HG03175 (cell line): ENCODE measurements around the gene MFSD6.
A peak's percentile ranks its signal among the peaks of the same experiment; 100 is the strongest.
"Not testable (repeated sequence)": the region's sequence is repeated elsewhere in the genome, so short reads cannot be mapped to it uniquely, and the experiment has no call there.

Experiments used
- ATAC-seq: cut with Tn5 transposase; IDR thresholded peaks from one replicate; pipeline ENCODE4 v1.9.1; 2021; ENCODE audit warnings: mild to moderate bottlenecking, moderate library complexity; ENCODE audit not compliant: unreplicated experiment

Gene MFSD6

GRCh38 chr2:190459881-190460280 is 51.7 kb downstream of the MFSD6 start:
- no peak for ATAC-seq

GRCh38 chr2:190460487-190460886 is 52.3 kb downstream of the MFSD6 start:
- no peak for ATAC-seq

- ATAC-seq = no peak
Measured at GRCh38 chr2:190462181-190462580, 54.0 kb downstream of the MFSD6 start.

- ATAC-seq = no peak
Measured at GRCh38 chr2:190462611-190463010, 54.5 kb downstream of the MFSD6 start.

GRCh38 chr2:190465060-190465459 is 56.9 kb downstream of the MFSD6 start:
- peak; percentile 31 for ATAC-seq

GRCh38 chr2:190466819-190467446 is 58.8 kb downstream of the MFSD6 start:
- no peak for ATAC-seq

- ATAC-seq = peak; percentile 31
Measured at GRCh38 chr2:190467575-190468083, 59.5 kb downstream of the MFSD6 start.

GRCh38 chr2:190468354-190468753 is 60.2 kb downstream of the MFSD6 start:
- not testable (repeated sequence) for ATAC-seq

- peak; percentile 66 for ATAC-seq
Measured at GRCh38 chr2:190468814-190469569, 60.8 kb downstream of the MFSD6 start.

GRCh38 chr2:190469771-190470170 is 61.6 kb downstream of the MFSD6 start:
- ATAC-seq = peak; percentile 36

- no peak for ATAC-seq
Measured at GRCh38 chr2:190470256-190470826, 62.2 kb downstream of the MFSD6 start.

GRCh38 chr2:190477661-190478454 is 69.7 kb downstream of the MFSD6 start:
- no peak for ATAC-seq

GRCh38 chr2:190478572-190479195 is 70.5 kb downstream of the MFSD6 start:
- no peak for ATAC-seq

GRCh38 chr2:190481339-190481738 is 73.2 kb downstream of the MFSD6 start:
- ATAC-seq = no peak

- ATAC-seq = no peak
Measured at GRCh38 chr2:190482451-190482850, 74.3 kb downstream of the MFSD6 start.

- no peak for ATAC-seq
Measured at GRCh38 chr2:190486037-190486623, 78.0 kb downstream of the MFSD6 start.

- no peak for ATAC-seq
Measured at GRCh38 chr2:190488516-190489233, 80.5 kb downstream of the MFSD6 start.

- ATAC-seq = no peak
Measured at GRCh38 chr2:190489475-190489874, 81.3 kb downstream of the MFSD6 start.

GRCh38 chr2:190490502-190490901 is 82.3 kb downstream of the MFSD6 start:
- no peak for ATAC-seq

- ATAC-seq = no peak
Measured at GRCh38 chr2:190493095-190493494, 84.9 kb downstream of the MFSD6 start.
